C4-2B (cell line): ENCODE results near the gene ATG7.
"Not testable (repeated sequence)": the region's sequence is repeated elsewhere in the genome, so short reads cannot be mapped to it uniquely, and the experiment has no call there.

Experiments
- H3K27ac ChIP-seq: fragments of 450-650 bp; 2 replicates; pipeline ENCODE4 v1.5.1; 2017
- CTCF ChIP-seq: fragments of 450-650 bp; conservative IDR thresholded peaks from 2 replicates; pipeline ENCODE4 v1.5.1; 2017; ENCODE audit warnings: mild to moderate bottlenecking
- ZFX ChIP-seq: fragments of 450-650 bp; IDR thresholded peaks from 2 replicates; pipeline ENCODE4 v1.6.1; 2017

Gene ATG7

GRCh38 chr3:11495948-11496557 is 223.9 kb downstream of the ATG7 start:
- TF ChIP-seq ZFX (no peak), CTCF (no peak)
- H3K27ac ChIP-seq: no peak overlapping the region

GRCh38 chr3:11498177-11498576 is 226.0 kb downstream of the ATG7 start:
- peak overlapping the region; percentile 53 for H3K27ac ChIP-seq
- TF ChIP-seq CTCF (no peak), ZFX (no peak)

GRCh38 chr3:11498646-11499045 is 226.4 kb downstream of the ATG7 start:
- H3K27ac ChIP-seq: peak overlapping the region; percentile 53
- TF ChIP-seq CTCF: no peak
- no peak for TF ChIP-seq ZFX

GRCh38 chr3:11499144-11499543 is 226.9 kb downstream of the ATG7 start:
- 0 out of 2 replicates have a peak overlapping the region, but pooled peaks have one; percentile 13 for H3K27ac ChIP-seq
- TF ChIP-seq CTCF (no peak), ZFX (no peak)

GRCh38 chr3:11502413-11502812 is 230.2 kb downstream of the ATG7 start:
- H3K27ac ChIP-seq: not testable (repeated sequence)

- no peak for TF ChIP-seq ZFX
- no peak for TF ChIP-seq CTCF
- H3K27ac ChIP-seq: peak overlapping the region; percentile 73; the same call in 1 of the 2 replicates
Observed at GRCh38 chr3:11507719-11508118, 235.5 kb downstream of the ATG7 start.

- peak overlapping the region; percentile 73 for H3K27ac ChIP-seq
- TF ChIP-seq CTCF (no peak), ZFX (no peak)
Observed at GRCh38 chr3:11508346-11509172, 236.4 kb downstream of the ATG7 start.
